Ovary (tissue), 9 donors: ENCODE data around the gene SERINC5. TPM values are rescaled to one million over a fixed set of nuclear protein-coding genes. Genes with fewer than 3 reads are reported as not detected.

ENCODE experiments used
- DNase-seq, 5 donors: peaks; one replicate each; pipeline ENCODE4 v3.0.0-alpha.2; 2019 to 2020
- H3K27ac ChIP-seq, 2 donors: fragments of 200-600 bp; one replicate each; pipeline versions ENCODE4 v1.5.1 to v1.8.0; 2019 to 2022
- H3K27me3 ChIP-seq: fragments of 200-600 bp; one replicate; pipeline ENCODE4 v1.8.0; 2022
- H3K36me3 ChIP-seq: fragments of 200-600 bp; sonication (generic); one replicate; pipeline ENCODE4 v1.5.1; 2019
- H3K4me1 ChIP-seq: one replicate; pipeline ENCODE4 v1.8.1; 2013; ENCODE audit warnings: mild to moderate bottlenecking, moderate library complexity; ENCODE audit not compliant: insufficient read depth
- H3K4me3 ChIP-seq: fragments of 200-600 bp; sonication (generic); one replicate; pipeline ENCODE4 v1.5.1; 2017
- H3K9me3 ChIP-seq, 2 donors: fragments of 200-600 bp in 1 of 2; sonication (generic) in 1 of 2; one replicate each; pipeline versions ENCODE4 v1.5.1 to v1.8.1; 2013 to 2019; ENCODE audit warnings: mild to moderate bottlenecking in 1 of 2, moderate library complexity in 1 of 2
- CTCF ChIP-seq, 3 donors: fragments of 450-650 bp in 2 of 3; fragments of 200-600 bp in 1 of 3; IDR thresholded peaks; one replicate each; pipeline versions ENCODE4 v1.5.1 to v1.8.0; 2016 to 2022; ENCODE audit warnings: antibody characterized with exemption in 3 of 3, mild to moderate bottlenecking in 1 of 3
- EP300 ChIP-seq: sonication (generic); formaldehyde crosslinking; IDR thresholded peaks from one replicate; pipeline ENCODE4 v1.6.1; 2017; ENCODE audit warnings: antibody characterized with exemption
- POLR2A ChIP-seq: fragments of 450-650 bp; IDR thresholded peaks from one replicate; pipeline ENCODE4 v1.6.1; 2017; ENCODE audit warnings: antibody characterized with exemption, mild to moderate bottlenecking, moderate library complexity
- WGBS, 3 donors: extraction: QIAGEN DNeasy Blood & Tissue Kit in 1 of 3; methylation state at CpG; one replicate each; pipeline versions ENCODE4 v1.1.5 to v1.1.7; 2013 to 2017; 5-methylcytosine and 5-hydroxymethylcytosine counted together
- intact Hi-C, 4 donors: fragments of 100-400 bp; cut with DNase I; formaldehyde crosslinking; loops; one replicate each; pipeline versions ENCODE4 v1.11.0 to v1.15.1; 2022 to 2023
- polyA plus RNA-seq, 2 donors: library from polyadenylated mRNA; stranded (reverse); fragments of 200-250 nt in 1 of 2; fragments of 350-450 nt in 1 of 2; fragmentation: Illumina TruSeq in 1 of 2; extraction: RNeasy Lipid Tissue Mini Kit (QIAGEN cat#74804) in 1 of 2; gene quantifications; one replicate each; pipeline ENCODE4 v1.2.3, GENCODE V29; 2013 to 2014
- total RNA-seq, 7 donors: library from RNA; depleted of rRNA in 2 of 7; stranded (reverse); fragments of >200 nt in 2 of 7; fragmentation: NEBNext Ultra II Directional in 3 of 7; extraction: Animal tissue kit (Norgen Biotek cat#: 25700) in 3 of 7; gene quantifications; one replicate each; pipeline versions ENCODE4 v1.1.0 to v1.2.4, GENCODE V29; 2016 to 2023
- donor health status: DM: no; HTN: no; CAD: no; lungs with moderate emphysema.
- donor health status: DM: no; HTN: no; CAD: no.
- donor health status: Bipolar disorder and iron deficiency.
- donor health status: DM: yes; HTN: yes; CAD: no.
- donor health status: DM: no; HTN: no; CAD: no.
- donor health status: DM: yes; HTN: yes; CAD: no.

Gene SERINC5
- total and polyA plus RNA-seq, 9 donors: 12.7 to 88.7 (median 44.5) TPM

GRCh38 chr5:80161165-80161564 is 94.7 kb downstream of the SERINC5 start:
- Histone ChIP-seq H3K4me1 (peaks cover 4% of the 10 kb centered on the region), H3K36me3 (no peaks in the 10 kb centered on the region), H3K9me3 (no peaks in the 10 kb centered on the region), H3K4me3 (no peak overlapping the region), H3K27me3 (no peaks in the 10 kb centered on the region), H3K27ac (no peak overlapping the region)
- intact Hi-C loops: no loop called here
- DNase-seq: no peak
- 87 to 93% (median 89%) methylated on average over 1 of the region's 1 CpG for WGBS, 3 donors
- TF ChIP-seq POLR2A (no peak), EP300 (no peak), CTCF (IDR thresholded peaks at IDR 0.05) (no peak)

- WGBS, 3 donors: 96 to 99% (median 97%) methylated on average over 3 of the region's 3 CpGs
- Histone ChIP-seq H3K27me3 (no peaks in the 10 kb centered on the region), H3K36me3 (no peaks in the 10 kb centered on the region), H3K4me3 (no peak overlapping the region), H3K4me1 (no peaks in the 10 kb centered on the region), H3K27ac (no peak overlapping the region), H3K9me3 (no peaks in the 10 kb centered on the region)
- no peak for DNase-seq
- TF ChIP-seq POLR2A: no peak
- TF ChIP-seq EP300: no peak
- no peak for TF ChIP-seq CTCF (IDR thresholded peaks at IDR 0.05)
- intact Hi-C loops: no loop called here
These were observed 95.6 kb downstream of the SERINC5 start for GRCh38 chr5:80160242-80160641.

GRCh38 chr5:80159133-80159815 is 96.6 kb downstream of the SERINC5 start:
- H3K27me3 ChIP-seq: no peaks in the 10 kb centered on the region
- WGBS, 3 donors: 87 to 95% (median 90%) methylated on average over 3 of the region's 3 CpGs
- H3K36me3 ChIP-seq: no peaks in the 10 kb centered on the region
- H3K4me1 ChIP-seq: no peaks in the 10 kb centered on the region
- TF ChIP-seq POLR2A: no peak
- no peak for TF ChIP-seq CTCF (IDR thresholded peaks at IDR 0.05)
- TF ChIP-seq EP300: no peak
- no peak overlapping the region for H3K4me3 ChIP-seq
- H3K27ac ChIP-seq: no peak overlapping the region
- intact Hi-C loops: no loop called here
- no peaks in the 10 kb centered on the region for H3K9me3 ChIP-seq
- no peak for DNase-seq

- Histone ChIP-seq H3K9me3 (no peaks in the 10 kb centered on the region), H3K4me3 (no peak overlapping the region)
- no peak for TF ChIP-seq POLR2A
- no peak for TF ChIP-seq EP300
- TF ChIP-seq CTCF (IDR thresholded peaks at IDR 0.05): no peak
These were observed 99.7 kb downstream of the SERINC5 start for GRCh38 chr5:80156156-80156555.

More at GRCh38 chr5:80156156-80156555, 99.7 kb downstream of the SERINC5 start:
- H3K4me1 ChIP-seq: no peaks in the 10 kb centered on the region
- intact Hi-C loops: no loop called here
- WGBS, 3 donors: 12 to 32% (median 14%) methylated on average over 5 of the region's 5 CpGs
- no peaks in the 10 kb centered on the region for H3K36me3 ChIP-seq
- DNase-seq: no peak
- H3K27ac ChIP-seq: no peak overlapping the region
- no peaks in the 10 kb centered on the region for H3K27me3 ChIP-seq
